VCaP (cell line): ENCODE measurements around the gene CYP20A1.

Source experiments
- H3K27ac ChIP-seq: fragments of 450-650 bp; 2 replicates; pipeline ENCODE4 v1.5.1; 2017
- TF ChIP-seq, protein P1 (sequence below): fragments of 450-650 bp; conservative IDR thresholded peaks from 2 replicates; pipeline ENCODE4 v1.5.1; 2017; ENCODE audit warnings: mild to moderate bottlenecking, moderate library complexity

Gene CYP20A1

GRCh38 chr2:203310688-203311436 is 72.0 kb downstream of the CYP20A1 start:
- H3K27ac ChIP-seq, result no peak overlapping the region
- TF ChIP-seq, protein P1, sequence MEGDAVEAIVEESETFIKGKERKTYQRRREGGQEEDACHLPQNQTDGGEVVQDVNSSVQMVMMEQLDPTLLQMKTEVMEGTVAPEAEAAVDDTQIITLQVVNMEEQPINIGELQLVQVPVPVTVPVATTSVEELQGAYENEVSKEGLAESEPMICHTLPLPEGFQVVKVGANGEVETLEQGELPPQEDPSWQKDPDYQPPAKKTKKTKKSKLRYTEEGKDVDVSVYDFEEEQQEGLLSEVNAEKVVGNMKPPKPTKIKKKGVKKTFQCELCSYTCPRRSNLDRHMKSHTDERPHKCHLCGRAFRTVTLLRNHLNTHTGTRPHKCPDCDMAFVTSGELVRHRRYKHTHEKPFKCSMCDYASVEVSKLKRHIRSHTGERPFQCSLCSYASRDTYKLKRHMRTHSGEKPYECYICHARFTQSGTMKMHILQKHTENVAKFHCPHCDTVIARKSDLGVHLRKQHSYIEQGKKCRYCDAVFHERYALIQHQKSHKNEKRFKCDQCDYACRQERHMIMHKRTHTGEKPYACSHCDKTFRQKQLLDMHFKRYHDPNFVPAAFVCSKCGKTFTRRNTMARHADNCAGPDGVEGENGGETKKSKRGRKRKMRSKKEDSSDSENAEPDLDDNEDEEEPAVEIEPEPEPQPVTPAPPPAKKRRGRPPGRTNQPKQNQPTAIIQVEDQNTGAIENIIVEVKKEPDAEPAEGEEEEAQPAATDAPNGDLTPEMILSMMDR, result no peak

DNA sequence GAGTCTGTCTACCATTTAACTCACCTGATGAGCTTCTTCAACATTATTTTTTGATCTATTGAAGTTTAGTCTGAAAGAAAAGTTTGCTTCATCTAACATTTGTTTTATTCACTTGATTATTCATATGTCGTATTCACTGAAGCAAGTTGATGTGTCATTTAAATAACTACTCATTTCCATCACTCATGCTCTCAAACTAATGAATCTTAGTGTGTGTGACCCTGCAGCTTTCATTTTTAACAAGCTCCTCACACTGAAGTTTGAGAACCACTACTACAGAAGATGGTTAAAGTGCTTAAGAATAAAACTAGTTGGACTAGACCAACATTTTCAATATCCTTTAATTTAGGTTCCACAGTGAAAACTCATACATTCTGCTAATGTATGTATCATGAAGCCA is 87.5 kb downstream of the CYP20A1 start:
- no peak overlapping the region for H3K27ac ChIP-seq
- TF ChIP-seq, protein P1, result no peak

DNA sequence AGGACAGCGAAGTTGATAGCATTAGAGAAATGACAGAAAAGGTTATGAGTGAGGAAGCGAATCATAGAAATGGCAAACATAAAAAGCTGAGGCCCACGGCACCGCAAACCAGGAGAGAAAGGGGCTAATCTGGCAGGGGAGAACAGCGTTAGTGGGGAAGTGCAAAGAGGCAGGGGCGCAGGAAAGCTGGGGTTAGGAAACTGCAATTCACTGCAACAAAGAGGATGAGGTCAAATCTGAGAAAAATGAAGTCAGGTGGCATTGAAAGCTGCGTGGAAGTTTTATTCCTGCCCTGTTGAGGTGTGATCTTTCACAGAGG is 88.7 kb downstream of the CYP20A1 start:
- TF ChIP-seq, protein P1, result no peak
- H3K27ac ChIP-seq, result peak overlapping the region; percentile 94

DNA sequence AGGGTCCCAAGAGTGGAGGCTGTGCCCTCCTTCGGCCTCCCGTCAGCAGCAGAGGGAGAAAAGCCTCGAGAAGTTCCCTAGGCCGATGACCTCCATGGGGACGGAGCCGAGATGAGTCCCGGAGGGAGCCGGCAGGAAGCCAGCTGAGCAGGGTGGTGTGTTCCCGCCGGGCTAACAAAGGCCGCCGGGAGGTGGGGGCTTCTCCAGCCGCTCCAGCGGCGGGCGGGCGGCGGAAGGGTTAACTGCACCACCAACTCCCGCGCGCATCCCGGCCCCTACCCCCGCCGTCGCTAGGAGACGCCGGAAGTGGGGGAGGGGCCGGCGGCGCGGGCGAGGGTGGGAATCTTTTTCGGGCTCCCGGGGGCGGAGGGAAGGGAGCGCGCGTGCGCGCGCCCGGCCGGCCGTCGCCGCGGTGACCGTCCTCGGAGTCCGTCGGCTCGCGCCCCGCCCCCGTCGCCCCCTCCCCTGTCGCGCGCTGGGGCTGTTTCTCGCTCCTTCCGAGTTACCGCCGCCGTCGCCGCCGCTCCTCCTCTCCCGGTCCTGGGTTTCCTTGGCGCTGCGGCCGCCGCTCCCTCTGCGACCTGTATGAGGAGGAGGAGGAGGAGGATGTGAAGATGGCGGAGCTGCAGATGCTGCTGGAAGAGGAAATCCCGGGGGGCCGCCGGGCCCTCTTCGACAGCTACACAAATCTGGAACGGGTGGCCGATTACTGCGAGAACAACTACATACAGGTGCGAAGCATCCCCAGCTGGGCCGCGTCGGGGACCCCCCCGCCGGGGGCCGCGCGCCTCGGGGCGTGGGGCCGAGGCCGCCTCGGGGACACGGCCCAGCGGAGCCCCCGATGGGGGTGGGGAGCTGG is 89.3 kb downstream of the CYP20A1 start, which contains the start of gene ABI2:
TSS of gene ABI2 (plus strand) at position 494 of the 859 bp plus-strand sequence. CDS start at position 615, 121 bp downstream.
- peak within 1 kb of the TSS; percentile 94 for H3K27ac ChIP-seq

GRCh38 chr2:203328760-203329540 is 90.1 kb downstream of the CYP20A1 start:
- TF ChIP-seq, protein P1, result no peak
- H3K27ac ChIP-seq, result peak overlapping the region; percentile 94

More for the DNA sequence above, 89.3 kb downstream of the CYP20A1 start, which contains the start of gene ABI2:
- TF ChIP-seq, protein P1, result no peak

DNA sequence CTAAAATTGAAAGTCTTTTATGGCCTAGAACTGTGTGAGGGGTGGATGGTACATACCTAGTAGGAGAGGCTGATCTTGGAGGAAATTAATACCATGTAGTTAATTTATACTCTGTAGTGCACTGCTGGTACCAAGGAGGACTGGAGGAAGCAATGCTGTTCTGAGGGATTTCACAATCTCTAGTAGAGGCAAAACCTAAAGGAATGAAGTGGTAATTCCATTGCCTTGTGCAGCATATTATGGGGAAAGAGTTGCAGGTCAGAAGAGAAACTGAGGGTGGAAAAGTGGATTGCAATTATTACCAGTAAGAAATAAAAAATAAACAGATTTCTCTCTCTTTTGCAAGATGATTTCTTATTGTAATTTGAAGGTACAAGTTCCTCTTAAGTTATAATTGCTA is 91.6 kb downstream of the CYP20A1 start:
- TF ChIP-seq, protein P1, result no peak
- H3K27ac ChIP-seq, result peak overlapping the region; percentile 94

DNA sequence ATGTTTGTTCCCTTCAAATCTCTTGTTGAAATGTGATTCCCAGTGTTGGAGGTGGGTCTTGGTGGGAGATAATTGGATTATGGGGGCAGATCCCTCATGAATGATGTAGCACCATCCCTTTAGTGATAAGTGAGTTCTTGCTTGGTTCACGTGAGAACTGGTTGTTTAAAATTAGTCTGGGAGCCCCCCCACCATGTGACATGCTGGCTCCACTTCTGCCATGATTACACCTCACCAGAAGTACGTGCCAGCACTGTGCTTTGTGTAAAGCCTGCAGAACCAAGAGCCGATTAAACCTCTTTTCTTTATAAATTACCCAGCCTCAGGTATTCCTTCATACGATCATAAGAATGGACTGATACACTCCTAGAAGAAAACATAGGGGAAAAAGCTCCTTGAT is 99.5 kb downstream of the CYP20A1 start:
- TF ChIP-seq, protein P1, result no peak
- no peak overlapping the region for H3K27ac ChIP-seq
